HEK293 (cell line): ENCODE data around the gene PDZD2.

Source experiments
- CTCF ChIA-PET: fragments of 350-600 bp; formaldehyde crosslinking; extraction: SDS; loops from one replicate; lab custom pipeline; 2021; ENCODE audit warnings: antibody characterized with exemption; lab: Yijun Ruan, JAX
- POLR2A ChIA-PET: fragments of 300-600 bp; formaldehyde crosslinking; extraction: SDS; loops from one replicate; lab custom pipeline; 2020; ENCODE audit warnings: antibody characterized with exemption, inconsistent platforms; lab: Yijun Ruan, JAX
- H3K27ac ChIP-seq: fragments of 200-500 bp; sonication (Bioruptor generic); 2 replicates; pipeline ENCODE4 v1.5.1; 2014; ENCODE audit warnings: low read depth, low read length, control low read depth, inconsistent platforms; ENCODE audit errors: extremely low read depth
- H3K36me3 ChIP-seq, 2 experiments: fragments of 200-500 bp in 1 of 2; sonication (Bioruptor generic) in 1 of 2; 1 replicate in 1 of 2; 2 replicates in 1 of 2; pipeline ENCODE4 v1.5.1; 2014 to 2017; ENCODE audit warnings: inconsistent platforms in 2 of 2, low read length in 2 of 2; ENCODE audit not compliant: control insufficient read depth in 2 of 2, insufficient read depth in 1 of 2
- H3K4me1 ChIP-seq: fragments of 200-500 bp; sonication (Bioruptor generic); 2 replicates; pipeline ENCODE4 v1.5.1; 2014; ENCODE audit warnings: mild to moderate bottlenecking, low read length, inconsistent platforms; ENCODE audit not compliant: control insufficient read depth, insufficient read depth
- H3K4me3 ChIP-seq: 2 replicates; pipeline ENCODE4 v1.5.1; 2011; ENCODE audit warnings: low read depth, mild to moderate bottlenecking, control low read depth, low read length, moderate library complexity
- H3K9me3 ChIP-seq: fragments of 200-500 bp; sonication (Bioruptor generic); 2 replicates; pipeline ENCODE4 v1.5.1; 2014; ENCODE audit warnings: low read depth, low read length, inconsistent platforms; ENCODE audit not compliant: control insufficient read depth, insufficient read depth
- GLIS1 ChIP-seq: fragments of 450-650 bp; formaldehyde crosslinking; IDR thresholded peaks from 2 replicates; pipeline ENCODE4 v1.5.1; 2016; ENCODE audit warnings: missing biosample characterization, missing genetic modification characterization
- KLF10 ChIP-seq: fragments of 450-650 bp; IDR thresholded peaks from 2 replicates; pipeline ENCODE4 v1.5.1; 2018; ENCODE audit warnings: missing biosample characterization, mild to moderate bottlenecking, missing genetic modification characterization
- KLF7 ChIP-seq: fragments of 450-650 bp; formaldehyde crosslinking; IDR thresholded peaks from 2 replicates; pipeline ENCODE4 v1.5.1; 2016; ENCODE audit warnings: missing biosample characterization, missing genetic modification characterization, borderline replicate concordance
- SALL2 ChIP-seq: fragments of 450-650 bp; formaldehyde crosslinking; IDR thresholded peaks from 2 replicates; pipeline ENCODE4 v1.5.0; 2017; ENCODE audit warnings: missing biosample characterization, mild to moderate bottlenecking, missing genetic modification characterization, borderline replicate concordance
- ZNF132 ChIP-seq: fragments of 450-650 bp; formaldehyde crosslinking; IDR thresholded peaks from 2 replicates; pipeline ENCODE4 v1.5.1; 2017; ENCODE audit warnings: missing biosample characterization, missing genetic modification characterization, borderline replicate concordance
- ZNF2 ChIP-seq: fragments of 450-650 bp; formaldehyde crosslinking; IDR thresholded peaks from 2 replicates; pipeline ENCODE4 v1.5.1; 2016; ENCODE audit warnings: missing biosample characterization, missing genetic modification characterization
- ZNF350 ChIP-seq: fragments of 450-650 bp; formaldehyde crosslinking; IDR thresholded peaks from 2 replicates; pipeline ENCODE4 v1.5.0; 2017; ENCODE audit warnings: missing biosample characterization, mild to moderate bottlenecking, missing genetic modification characterization
- ZNF366 ChIP-seq: fragments of 450-650 bp; formaldehyde crosslinking; conservative IDR thresholded peaks from 2 replicates; pipeline ENCODE4 v1.5.1; 2016; ENCODE audit warnings: missing biosample characterization, missing genetic modification characterization
- ZNF433 ChIP-seq: fragments of 450-650 bp; formaldehyde crosslinking; IDR thresholded peaks from 2 replicates; pipeline ENCODE4 v1.5.1; 2016; ENCODE audit warnings: missing biosample characterization, missing genetic modification characterization, low read depth
- ZNF544 ChIP-seq: fragments of 450-650 bp; formaldehyde crosslinking; IDR thresholded peaks from 2 replicates; pipeline ENCODE4 v1.5.0; 2017; ENCODE audit warnings: missing biosample characterization, missing genetic modification characterization
- ZNF701 ChIP-seq: fragments of 450-650 bp; formaldehyde crosslinking; IDR thresholded peaks from 2 replicates; pipeline ENCODE4 v1.5.1; 2016; ENCODE audit warnings: missing biosample characterization, missing genetic modification characterization
- ZNF791 ChIP-seq: fragments of 450-650 bp; formaldehyde crosslinking; IDR thresholded peaks from 2 replicates; pipeline ENCODE4 v1.5.1; 2016; ENCODE audit warnings: missing biosample characterization, missing genetic modification characterization
- TF ChIP-seq, protein P1 (sequence below): fragments of 450-650 bp; IDR thresholded peaks from 2 replicates; pipeline ENCODE4 v1.5.1; 2018; ENCODE audit warnings: missing biosample characterization, mild to moderate bottlenecking, missing genetic modification characterization
- TF ChIP-seq, protein P2 (sequence below): fragments of 450-650 bp; formaldehyde crosslinking; conservative IDR thresholded peaks from 2 replicates; pipeline ENCODE4 v1.5.1; 2016; ENCODE audit warnings: low read depth, missing biosample characterization, missing genetic modification characterization
- TF ChIP-seq, protein P3 (sequence below): fragments of 450-650 bp; formaldehyde crosslinking; IDR thresholded peaks from 2 replicates; pipeline ENCODE4 v1.5.1; 2016; ENCODE audit warnings: missing biosample characterization, missing genetic modification characterization
- TF ChIP-seq, protein P4 (sequence below): fragments of 450-650 bp; formaldehyde crosslinking; IDR thresholded peaks from 2 replicates; pipeline ENCODE4 v1.5.0; 2017; ENCODE audit warnings: missing biosample characterization, missing genetic modification characterization, borderline replicate concordance
- TF ChIP-seq, protein P5 (sequence below): fragments of 450-650 bp; formaldehyde crosslinking; IDR thresholded peaks from 2 replicates; pipeline ENCODE4 v1.5.1; 2016; ENCODE audit warnings: missing biosample characterization, missing genetic modification characterization
- TF ChIP-seq, protein P6 (sequence below): fragments of 450-650 bp; formaldehyde crosslinking; IDR thresholded peaks from 2 replicates; pipeline ENCODE4 v1.5.1; 2016; ENCODE audit warnings: missing biosample characterization, missing genetic modification characterization
- TF ChIP-seq, protein P7 (sequence below): fragments of 450-650 bp; formaldehyde crosslinking; IDR thresholded peaks from 2 replicates; pipeline ENCODE4 v1.5.1; 2016; ENCODE audit warnings: missing biosample characterization, missing genetic modification characterization, borderline replicate concordance
- TF ChIP-seq, protein P8 (sequence below): sonication (generic); formaldehyde crosslinking; IDR thresholded peaks from 2 replicates; pipeline ENCODE4 v1.8.1; 2022; ENCODE audit warnings: mild to moderate bottlenecking, moderate library complexity, missing genetic modification reagents

PDZD2 gene

DNA sequence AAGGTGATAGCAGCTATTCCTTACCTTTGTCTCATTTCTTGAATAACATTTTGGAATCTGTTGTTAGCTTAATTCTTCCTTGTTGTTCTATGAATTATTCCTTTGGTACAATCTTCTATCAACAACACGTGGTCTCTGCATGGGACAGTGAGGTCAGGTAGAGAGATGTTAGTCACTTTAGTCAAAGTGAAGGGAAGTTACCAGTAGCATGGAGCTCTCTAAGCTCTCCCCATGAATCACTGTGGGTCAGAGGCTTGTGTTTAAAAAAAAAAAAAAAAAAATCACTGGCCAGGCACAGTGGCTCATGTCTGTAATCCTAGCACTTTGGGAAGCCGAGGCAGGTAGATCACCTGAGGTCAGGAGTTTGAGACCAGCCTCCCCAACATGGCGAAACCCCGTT, 419.2 kb downstream of the PDZD2 start (continued):
- TF ChIP-seq, protein P1, sequence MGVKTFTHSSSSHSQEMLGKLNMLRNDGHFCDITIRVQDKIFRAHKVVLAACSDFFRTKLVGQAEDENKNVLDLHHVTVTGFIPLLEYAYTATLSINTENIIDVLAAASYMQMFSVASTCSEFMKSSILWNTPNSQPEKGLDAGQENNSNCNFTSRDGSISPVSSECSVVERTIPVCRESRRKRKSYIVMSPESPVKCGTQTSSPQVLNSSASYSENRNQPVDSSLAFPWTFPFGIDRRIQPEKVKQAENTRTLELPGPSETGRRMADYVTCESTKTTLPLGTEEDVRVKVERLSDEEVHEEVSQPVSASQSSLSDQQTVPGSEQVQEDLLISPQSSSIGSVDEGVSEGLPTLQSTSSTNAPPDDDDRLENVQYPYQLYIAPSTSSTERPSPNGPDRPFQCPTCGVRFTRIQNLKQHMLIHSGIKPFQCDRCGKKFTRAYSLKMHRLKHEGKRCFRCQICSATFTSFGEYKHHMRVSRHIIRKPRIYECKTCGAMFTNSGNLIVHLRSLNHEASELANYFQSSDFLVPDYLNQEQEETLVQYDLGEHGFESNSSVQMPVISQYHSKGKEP (tag by site-specific recombination): no peak
- TF ChIP-seq ZNF791 (tag by site-specific recombination) (no peak), KLF10 (tag by site-specific recombination) (no peak), ZNF132 (tag by site-specific recombination) (no peak), ZNF2 (no peak), SALL2 (tag by site-specific recombination) (no peak), ZNF366 (no peak)
- TF ChIP-seq, protein P2, sequence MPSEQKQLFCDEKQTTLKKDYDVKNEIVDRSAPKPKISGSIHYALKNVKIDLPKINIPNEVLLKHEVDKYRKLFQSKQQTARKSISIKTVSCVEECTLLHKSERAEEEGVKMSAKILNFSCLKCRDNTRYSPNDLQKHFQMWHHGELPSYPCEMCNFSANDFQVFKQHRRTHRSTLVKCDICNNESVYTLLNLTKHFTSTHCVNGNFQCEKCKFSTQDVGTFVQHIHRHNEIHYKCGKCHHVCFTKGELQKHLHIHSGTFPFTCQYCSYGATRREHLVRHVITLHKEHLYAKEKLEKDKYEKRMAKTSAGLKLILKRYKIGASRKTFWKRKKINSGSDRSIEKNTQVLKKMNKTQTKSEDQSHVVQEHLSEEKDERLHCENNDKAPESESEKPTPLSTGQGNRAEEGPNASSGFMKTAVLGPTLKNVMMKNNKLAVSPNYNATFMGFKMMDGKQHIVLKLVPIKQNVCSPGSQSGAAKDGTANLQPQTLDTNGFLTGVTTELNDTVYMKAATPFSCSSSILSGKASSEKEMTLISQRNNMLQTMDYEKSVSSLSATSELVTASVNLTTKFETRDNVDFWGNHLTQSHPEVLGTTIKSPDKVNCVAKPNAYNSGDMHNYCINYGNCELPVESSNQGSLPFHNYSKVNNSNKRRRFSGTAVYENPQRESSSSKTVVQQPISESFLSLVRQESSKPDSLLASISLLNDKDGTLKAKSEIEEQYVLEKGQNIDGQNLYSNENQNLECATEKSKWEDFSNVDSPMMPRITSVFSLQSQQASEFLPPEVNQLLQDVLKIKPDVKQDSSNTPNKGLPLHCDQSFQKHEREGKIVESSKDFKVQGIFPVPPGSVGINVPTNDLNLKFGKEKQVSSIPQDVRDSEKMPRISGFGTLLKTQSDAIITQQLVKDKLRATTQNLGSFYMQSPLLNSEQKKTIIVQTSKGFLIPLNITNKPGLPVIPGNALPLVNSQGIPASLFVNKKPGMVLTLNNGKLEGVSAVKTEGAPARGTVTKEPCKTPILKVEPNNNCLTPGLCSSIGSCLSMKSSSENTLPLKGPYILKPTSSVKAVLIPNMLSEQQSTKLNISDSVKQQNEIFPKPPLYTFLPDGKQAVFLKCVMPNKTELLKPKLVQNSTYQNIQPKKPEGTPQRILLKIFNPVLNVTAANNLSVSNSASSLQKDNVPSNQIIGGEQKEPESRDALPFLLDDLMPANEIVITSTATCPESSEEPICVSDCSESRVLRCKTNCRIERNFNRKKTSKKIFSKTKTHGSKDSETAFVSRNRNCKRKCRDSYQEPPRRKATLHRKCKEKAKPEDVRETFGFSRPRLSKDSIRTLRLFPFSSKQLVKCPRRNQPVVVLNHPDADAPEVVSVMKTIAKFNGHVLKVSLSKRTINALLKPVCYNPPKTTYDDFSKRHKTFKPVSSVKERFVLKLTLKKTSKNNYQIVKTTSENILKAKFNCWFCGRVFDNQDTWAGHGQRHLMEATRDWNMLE (tag by site-specific recombination): no peak
- TF ChIP-seq, protein P3, sequence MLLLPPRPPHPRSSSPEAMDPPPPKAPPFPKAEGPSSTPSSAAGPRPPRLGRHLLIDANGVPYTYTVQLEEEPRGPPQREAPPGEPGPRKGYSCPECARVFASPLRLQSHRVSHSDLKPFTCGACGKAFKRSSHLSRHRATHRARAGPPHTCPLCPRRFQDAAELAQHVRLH (tag by site-specific recombination): no peak
- TF ChIP-seq, protein P4, sequence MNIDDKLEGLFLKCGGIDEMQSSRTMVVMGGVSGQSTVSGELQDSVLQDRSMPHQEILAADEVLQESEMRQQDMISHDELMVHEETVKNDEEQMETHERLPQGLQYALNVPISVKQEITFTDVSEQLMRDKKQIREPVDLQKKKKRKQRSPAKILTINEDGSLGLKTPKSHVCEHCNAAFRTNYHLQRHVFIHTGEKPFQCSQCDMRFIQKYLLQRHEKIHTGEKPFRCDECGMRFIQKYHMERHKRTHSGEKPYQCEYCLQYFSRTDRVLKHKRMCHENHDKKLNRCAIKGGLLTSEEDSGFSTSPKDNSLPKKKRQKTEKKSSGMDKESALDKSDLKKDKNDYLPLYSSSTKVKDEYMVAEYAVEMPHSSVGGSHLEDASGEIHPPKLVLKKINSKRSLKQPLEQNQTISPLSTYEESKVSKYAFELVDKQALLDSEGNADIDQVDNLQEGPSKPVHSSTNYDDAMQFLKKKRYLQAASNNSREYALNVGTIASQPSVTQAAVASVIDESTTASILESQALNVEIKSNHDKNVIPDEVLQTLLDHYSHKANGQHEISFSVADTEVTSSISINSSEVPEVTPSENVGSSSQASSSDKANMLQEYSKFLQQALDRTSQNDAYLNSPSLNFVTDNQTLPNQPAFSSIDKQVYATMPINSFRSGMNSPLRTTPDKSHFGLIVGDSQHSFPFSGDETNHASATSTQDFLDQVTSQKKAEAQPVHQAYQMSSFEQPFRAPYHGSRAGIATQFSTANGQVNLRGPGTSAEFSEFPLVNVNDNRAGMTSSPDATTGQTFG (tag by site-specific recombination): no peak
- TF ChIP-seq, protein P5, sequence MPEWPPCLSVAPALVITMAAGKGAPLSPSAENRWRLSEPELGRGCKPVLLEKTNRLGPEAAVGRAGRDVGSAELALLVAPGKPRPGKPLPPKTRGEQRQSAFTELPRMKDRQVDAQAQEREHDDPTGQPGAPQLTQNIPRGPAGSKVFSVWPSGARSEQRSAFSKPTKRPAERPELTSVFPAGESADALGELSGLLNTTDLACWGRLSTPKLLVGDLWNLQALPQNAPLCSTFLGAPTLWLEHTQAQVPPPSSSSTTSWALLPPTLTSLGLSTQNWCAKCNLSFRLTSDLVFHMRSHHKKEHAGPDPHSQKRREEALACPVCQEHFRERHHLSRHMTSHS (tag by site-specific recombination): no peak
- TF ChIP-seq, protein P6, sequence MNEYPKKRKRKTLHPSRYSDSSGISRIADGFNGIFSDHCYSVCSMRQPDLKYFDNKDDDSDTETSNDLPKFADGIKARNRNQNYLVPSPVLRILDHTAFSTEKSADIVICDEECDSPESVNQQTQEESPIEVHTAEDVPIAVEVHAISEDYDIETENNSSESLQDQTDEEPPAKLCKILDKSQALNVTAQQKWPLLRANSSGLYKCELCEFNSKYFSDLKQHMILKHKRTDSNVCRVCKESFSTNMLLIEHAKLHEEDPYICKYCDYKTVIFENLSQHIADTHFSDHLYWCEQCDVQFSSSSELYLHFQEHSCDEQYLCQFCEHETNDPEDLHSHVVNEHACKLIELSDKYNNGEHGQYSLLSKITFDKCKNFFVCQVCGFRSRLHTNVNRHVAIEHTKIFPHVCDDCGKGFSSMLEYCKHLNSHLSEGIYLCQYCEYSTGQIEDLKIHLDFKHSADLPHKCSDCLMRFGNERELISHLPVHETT (tag by site-specific recombination): no peak

DNA sequence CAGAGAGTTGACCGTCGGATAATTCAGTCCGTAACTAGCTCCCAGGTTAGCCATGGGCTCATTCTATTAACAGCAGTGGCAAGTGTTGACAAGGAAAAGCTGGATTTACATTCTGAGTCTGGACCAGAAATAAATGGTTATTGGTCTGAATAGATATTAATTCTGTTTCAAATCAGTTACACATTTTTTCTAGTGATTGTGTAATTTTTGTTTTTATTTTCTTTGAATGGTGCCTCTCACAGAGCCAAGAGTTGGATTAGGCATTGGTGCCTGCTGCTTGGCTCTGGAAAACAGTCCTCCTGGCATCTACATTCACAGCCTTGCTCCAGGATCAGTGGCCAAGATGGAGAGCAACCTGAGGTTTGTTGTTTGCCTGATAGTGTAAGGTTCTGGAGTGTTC, 420.1 kb downstream of the PDZD2 start:
- Histone ChIP-seq H3K4me3 (no peak overlapping the region), H3K36me3 (0 out of 3 replicates have a peak, but pooled peaks cover 0 to 3% of the 10 kb centered on the region in 2 experiments), H3K4me1 (no peaks in the 10 kb centered on the region), H3K9me3 (no peaks in the 10 kb centered on the region), H3K27ac (no peak overlapping the region)
- POLR2A ChIA-PET: no interaction called here
- CTCF ChIA-PET: interaction anchor here (0.6 to 1.9 kb wide), 9 partner anchors 12 to 479 kb away, joined by 3 to 5 read pairs (median 3); no protein-coding TSS in a partner anchor
- TF ChIP-seq ZNF433 (no peak), ZNF544 (tag by site-specific recombination) (no peak), GLIS1 (tag by site-specific recombination) (no peak), ZNF350 (tag by site-specific recombination) (no peak), KLF7 (tag by site-specific recombination) (no peak), ZNF701 (no peak)
- TF ChIP-seq, protein P7, sequence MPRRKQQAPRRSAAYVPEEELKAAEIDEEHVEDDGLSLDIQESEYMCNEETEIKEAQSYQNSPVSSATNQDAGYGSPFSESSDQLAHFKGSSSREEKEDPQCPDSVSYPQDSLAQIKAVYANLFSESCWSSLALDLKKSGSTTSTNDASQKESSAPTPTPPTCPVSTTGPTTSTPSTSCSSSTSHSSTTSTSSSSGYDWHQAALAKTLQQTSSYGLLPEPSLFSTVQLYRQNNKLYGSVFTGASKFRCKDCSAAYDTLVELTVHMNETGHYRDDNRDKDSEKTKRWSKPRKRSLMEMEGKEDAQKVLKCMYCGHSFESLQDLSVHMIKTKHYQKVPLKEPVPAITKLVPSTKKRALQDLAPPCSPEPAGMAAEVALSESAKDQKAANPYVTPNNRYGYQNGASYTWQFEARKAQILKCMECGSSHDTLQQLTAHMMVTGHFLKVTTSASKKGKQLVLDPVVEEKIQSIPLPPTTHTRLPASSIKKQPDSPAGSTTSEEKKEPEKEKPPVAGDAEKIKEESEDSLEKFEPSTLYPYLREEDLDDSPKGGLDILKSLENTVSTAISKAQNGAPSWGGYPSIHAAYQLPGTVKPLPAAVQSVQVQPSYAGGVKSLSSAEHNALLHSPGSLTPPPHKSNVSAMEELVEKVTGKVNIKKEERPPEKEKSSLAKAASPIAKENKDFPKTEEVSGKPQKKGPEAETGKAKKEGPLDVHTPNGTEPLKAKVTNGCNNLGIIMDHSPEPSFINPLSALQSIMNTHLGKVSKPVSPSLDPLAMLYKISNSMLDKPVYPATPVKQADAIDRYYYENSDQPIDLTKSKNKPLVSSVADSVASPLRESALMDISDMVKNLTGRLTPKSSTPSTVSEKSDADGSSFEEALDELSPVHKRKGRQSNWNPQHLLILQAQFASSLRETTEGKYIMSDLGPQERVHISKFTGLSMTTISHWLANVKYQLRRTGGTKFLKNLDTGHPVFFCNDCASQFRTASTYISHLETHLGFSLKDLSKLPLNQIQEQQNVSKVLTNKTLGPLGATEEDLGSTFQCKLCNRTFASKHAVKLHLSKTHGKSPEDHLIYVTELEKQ (tag by site-specific recombination): no peak
- TF ChIP-seq, protein P8, sequence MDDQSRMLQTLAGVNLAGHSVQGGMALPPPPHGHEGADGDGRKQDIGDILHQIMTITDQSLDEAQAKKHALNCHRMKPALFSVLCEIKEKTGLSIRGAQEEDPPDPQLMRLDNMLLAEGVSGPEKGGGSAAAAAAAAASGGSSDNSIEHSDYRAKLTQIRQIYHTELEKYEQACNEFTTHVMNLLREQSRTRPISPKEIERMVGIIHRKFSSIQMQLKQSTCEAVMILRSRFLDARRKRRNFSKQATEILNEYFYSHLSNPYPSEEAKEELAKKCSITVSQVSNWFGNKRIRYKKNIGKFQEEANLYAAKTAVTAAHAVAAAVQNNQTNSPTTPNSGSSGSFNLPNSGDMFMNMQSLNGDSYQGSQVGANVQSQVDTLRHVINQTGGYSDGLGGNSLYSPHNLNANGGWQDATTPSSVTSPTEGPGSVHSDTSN: no peak
